GM23338 (cell line): ENCODE data around the gene CERS1.

ENCODE experiments used
- CREB1 ChIP-seq: fragments of 250-450 bp; sonication (Bioruptor Pico); IDR thresholded peaks from 2 replicates; pipeline ENCODE4 v1.5.0; 2020; ENCODE audit warnings: low read depth, mild to moderate bottlenecking, moderate library complexity
- CTCF ChIP-seq, 2 experiments: fragments of 200-600 bp in 1 of 2; sonication (generic) in 1 of 2; conservative IDR thresholded peaks; 2 replicates each; pipeline versions ENCODE4 v1.5.1 to v1.6.1; 2016 to 2017; ENCODE audit warnings: antibody characterized with exemption in 2 of 2, low read depth in 2 of 2, mild to moderate bottlenecking in 2 of 2, moderate library complexity in 1 of 2
- ETS1 ChIP-seq: IDR thresholded peaks from 2 replicates; pipeline ENCODE4 v1.6.1; 2016; ENCODE audit warnings: antibody characterized with exemption
- EZH2 ChIP-seq: fragments of 200-600 bp; sonication (generic); IDR thresholded peaks from one replicate; pipeline ENCODE4 v1.8.0; 2017; ENCODE audit warnings: antibody characterized with exemption, mild to moderate bottlenecking, low read depth; ENCODE audit not compliant: unreplicated experiment
- EZH2phosphoT487 ChIP-seq: fragments of 200-600 bp; sonication (generic); IDR thresholded peaks from one replicate; pipeline ENCODE4 v1.8.1; 2018; ENCODE audit warnings: antibody characterized with exemption; ENCODE audit not compliant: unreplicated experiment
- JUNB ChIP-seq: IDR thresholded peaks from one replicate; pipeline ENCODE4 v1.6.1; 2016; ENCODE audit warnings: antibody characterized with exemption; ENCODE audit not compliant: unreplicated experiment
- NANOG ChIP-seq: IDR thresholded peaks from 2 replicates; pipeline ENCODE4 v1.6.1; 2016; ENCODE audit warnings: antibody characterized with exemption, borderline replicate concordance
- POLR2AphosphoS5 ChIP-seq: IDR thresholded peaks from 2 replicates; pipeline ENCODE4 v1.6.1; 2016; ENCODE audit warnings: antibody characterized with exemption, low read depth
- REST ChIP-seq: IDR thresholded peaks from one replicate; pipeline ENCODE4 v1.6.1; 2018; ENCODE audit warnings: antibody characterized with exemption; ENCODE audit not compliant: unreplicated experiment
- STAT1 ChIP-seq: IDR thresholded peaks from one replicate; pipeline ENCODE4 v1.6.1; 2016; ENCODE audit warnings: antibody characterized with exemption; ENCODE audit not compliant: unreplicated experiment
- ZNF114 ChIP-seq: fragments of 250-450 bp; sonication (Bioruptor Pico); IDR thresholded peaks from 2 replicates; pipeline ENCODE4 v1.5.0; 2020; ENCODE audit warnings: mild to moderate bottlenecking, moderate library complexity
- ZNF331 ChIP-seq: fragments of 250-450 bp; sonication (Bioruptor Pico); IDR thresholded peaks from 2 replicates; pipeline ENCODE4 v1.5.0; 2020; ENCODE audit warnings: low read depth, mild to moderate bottlenecking, moderate library complexity

- TF ChIP-seq REST: no peak
- no peak for TF ChIP-seq EZH2
- TF ChIP-seq CTCF (conservative IDR thresholded peaks at IDR 0.05; ENCODE audit: low read depth in 2 of 2): no peak
- no peak for TF ChIP-seq JUNB
- TF ChIP-seq POLR2AphosphoS5: no peak
- no peak for TF ChIP-seq ETS1
- no peak for TF ChIP-seq ZNF114 (CRISPR knock-in tag)
- TF ChIP-seq EZH2phosphoT487: no peak
- no peak for TF ChIP-seq CREB1 (CRISPR knock-in tag)
- no peak for TF ChIP-seq STAT1
- TF ChIP-seq ZNF331 (CRISPR knock-in tag): no peak
- TF ChIP-seq NANOG: no peak
These were observed 30.6 kb downstream of the CERS1 start for GRCh38 chr19:18865106-18865972.
